Retinal pigment epithelial cell (primary cell): Measurements from ENCODE around the gene SLC44A5.

Source experiments
- DNase-seq: peaks from one replicate; pipeline ENCODE4 v3.0.0-alpha.2; 2010; ENCODE audit warnings: low read depth
- H3K4me3 ChIP-seq: 2 replicates; pipeline ENCODE4 v1.5.1; 2011; ENCODE audit warnings: mild to moderate bottlenecking, low read length, control low read depth, moderate library complexity
- TF ChIP-seq, protein P1 (sequence below): conservative IDR thresholded peaks from 2 replicates; pipeline ENCODE4 v1.5.1; 2011; ENCODE audit warnings: low read depth, low read length, control low read depth, inconsistent platforms

Gene SLC44A5

DNA sequence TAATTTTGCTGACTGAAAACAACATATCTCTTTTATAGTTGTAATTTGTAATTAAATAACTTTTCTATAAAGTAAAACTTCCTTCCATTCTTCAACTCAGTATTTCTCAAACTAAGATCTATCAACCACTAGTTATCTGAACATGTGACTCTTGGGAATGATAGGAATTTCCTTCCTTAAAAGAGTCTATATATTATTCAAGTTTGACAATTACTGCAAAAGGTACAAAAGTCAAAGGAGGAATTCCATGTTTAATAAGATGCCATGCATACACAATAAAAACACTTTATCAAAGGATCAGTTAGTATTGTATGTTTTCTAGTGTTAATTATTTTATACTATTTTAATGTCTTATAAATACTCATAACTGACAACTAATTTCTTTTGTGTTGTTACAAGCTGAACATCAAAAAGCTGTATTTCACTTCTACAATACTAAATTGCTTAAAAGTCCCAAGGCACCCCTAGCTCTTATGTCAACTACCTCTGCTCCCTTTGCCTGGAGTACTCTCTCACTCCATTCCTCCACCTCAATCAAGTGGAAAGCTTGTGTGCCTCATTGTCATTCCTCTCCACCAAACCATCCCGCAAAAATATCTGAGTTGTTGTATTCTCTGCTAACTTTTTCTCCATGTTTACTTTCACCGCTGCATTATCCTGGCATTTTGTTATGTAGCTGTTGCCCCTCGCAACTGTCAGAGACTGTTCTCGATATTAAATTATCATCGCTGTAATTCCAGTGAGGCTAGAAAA lies 67.9 kb downstream of the SLC44A5 start:
- no peak overlapping the region for H3K4me3 ChIP-seq
- DNase-seq: no peak
- TF ChIP-seq, protein P1, sequence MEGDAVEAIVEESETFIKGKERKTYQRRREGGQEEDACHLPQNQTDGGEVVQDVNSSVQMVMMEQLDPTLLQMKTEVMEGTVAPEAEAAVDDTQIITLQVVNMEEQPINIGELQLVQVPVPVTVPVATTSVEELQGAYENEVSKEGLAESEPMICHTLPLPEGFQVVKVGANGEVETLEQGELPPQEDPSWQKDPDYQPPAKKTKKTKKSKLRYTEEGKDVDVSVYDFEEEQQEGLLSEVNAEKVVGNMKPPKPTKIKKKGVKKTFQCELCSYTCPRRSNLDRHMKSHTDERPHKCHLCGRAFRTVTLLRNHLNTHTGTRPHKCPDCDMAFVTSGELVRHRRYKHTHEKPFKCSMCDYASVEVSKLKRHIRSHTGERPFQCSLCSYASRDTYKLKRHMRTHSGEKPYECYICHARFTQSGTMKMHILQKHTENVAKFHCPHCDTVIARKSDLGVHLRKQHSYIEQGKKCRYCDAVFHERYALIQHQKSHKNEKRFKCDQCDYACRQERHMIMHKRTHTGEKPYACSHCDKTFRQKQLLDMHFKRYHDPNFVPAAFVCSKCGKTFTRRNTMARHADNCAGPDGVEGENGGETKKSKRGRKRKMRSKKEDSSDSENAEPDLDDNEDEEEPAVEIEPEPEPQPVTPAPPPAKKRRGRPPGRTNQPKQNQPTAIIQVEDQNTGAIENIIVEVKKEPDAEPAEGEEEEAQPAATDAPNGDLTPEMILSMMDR: no peak

DNA sequence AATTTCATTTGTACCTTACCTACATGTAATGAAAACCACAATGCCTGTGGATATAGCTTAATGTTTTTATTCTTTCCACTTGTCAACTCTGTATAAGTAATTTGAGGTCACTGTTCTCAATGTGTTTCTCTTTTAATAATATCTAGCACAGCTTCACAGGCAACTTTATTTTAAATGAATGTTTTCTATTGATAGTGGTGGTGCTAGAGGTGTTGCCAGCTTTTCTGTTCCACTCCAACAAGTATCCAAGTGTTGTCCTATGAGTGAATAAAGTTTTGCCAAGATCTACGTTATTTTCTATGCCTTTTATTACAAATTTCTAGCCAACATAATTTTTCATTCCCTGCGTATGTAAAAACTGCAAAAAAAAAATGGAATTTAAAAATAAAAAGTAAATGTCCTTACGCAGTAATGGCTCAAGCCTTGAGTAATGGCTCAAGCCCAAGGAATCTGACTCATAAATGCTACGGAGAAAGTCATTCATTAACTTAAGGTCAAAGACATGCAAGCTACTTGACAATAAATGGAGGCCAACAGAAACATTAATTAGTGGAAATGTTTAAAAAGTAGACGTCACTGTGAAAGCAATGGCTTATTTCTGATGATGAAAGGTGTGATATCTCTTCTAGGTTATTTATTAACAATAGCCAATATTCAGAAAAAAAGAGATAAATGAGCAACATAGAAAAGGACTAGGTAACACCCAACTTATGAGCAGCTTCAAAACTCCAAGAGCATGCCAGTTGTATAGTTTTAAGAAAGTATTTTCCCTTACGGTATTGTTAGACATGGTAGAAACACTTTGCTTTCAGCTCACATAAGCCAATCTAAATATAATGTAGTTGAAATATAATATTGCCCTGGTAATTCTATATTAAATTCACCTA lies 71.4 kb downstream of the SLC44A5 start:
- TF ChIP-seq, protein P1: no peak
- peak; percentile 72 for DNase-seq
- no peak overlapping the region for H3K4me3 ChIP-seq

DNA sequence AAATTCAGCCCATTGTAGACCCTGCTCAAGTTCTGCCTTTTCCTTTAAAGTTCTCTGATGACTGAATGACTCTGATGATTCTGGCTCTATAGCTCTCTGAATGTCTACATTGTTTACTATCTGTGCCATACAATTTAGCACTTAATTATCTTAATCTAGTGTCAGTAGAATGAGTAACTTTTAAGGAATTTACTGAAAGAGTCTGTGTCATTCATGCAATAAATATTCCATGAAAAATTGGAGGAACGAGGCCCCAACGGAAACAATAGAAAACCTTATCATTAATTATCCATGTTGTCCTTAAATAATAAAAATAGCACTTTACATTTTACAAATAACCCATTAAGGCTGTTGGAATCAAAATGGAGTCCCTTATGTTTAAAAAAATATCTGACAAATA lies 77.8 kb downstream of the SLC44A5 start:
- DNase-seq: no peak
- TF ChIP-seq, protein P1: no peak
- no peak overlapping the region for H3K4me3 ChIP-seq

DNA sequence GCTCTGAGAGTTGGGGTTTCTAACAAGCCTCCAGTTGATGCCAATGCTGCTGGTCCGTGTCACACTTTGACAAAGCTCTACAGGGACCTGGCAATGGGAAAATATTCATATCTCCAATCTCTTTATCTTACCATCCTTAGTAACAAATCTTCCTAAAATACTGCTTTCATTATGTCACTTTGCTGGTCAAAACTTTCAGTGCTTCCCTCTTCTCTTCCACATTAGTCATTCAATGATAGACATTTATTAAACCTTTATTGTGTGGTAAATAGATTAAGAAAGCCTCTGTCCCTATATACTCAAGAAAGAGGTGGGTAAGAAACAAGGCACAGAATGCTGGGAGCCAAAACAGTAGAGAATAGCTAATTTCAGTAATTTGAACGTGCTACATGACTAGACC lies 79.3 kb downstream of the SLC44A5 start:
- DNase-seq: no peak
- TF ChIP-seq, protein P1: no peak
- H3K4me3 ChIP-seq: no peak overlapping the region

DNA sequence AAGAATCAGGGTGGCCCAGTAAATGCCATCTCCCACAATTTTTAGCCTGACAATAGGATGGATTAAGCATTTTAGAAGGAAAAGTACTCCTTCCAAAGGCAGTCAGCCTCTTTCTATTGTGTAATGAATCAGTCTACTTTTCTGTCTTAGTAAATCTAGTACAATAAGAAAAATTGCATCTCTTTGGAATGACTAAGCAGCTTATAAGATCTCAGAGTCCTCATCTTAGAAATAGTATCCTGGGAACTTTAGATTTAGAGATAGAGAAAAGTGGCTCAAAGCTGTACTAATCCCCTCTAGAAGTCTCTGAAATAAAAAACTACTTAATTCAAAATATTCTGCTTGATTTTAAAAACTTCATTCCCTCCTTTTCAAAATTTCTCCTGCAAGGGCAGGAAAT lies 81.4 kb downstream of the SLC44A5 start:
- peak; percentile 68 for DNase-seq
- no peak overlapping the region for H3K4me3 ChIP-seq
- TF ChIP-seq, protein P1: no peak

DNA sequence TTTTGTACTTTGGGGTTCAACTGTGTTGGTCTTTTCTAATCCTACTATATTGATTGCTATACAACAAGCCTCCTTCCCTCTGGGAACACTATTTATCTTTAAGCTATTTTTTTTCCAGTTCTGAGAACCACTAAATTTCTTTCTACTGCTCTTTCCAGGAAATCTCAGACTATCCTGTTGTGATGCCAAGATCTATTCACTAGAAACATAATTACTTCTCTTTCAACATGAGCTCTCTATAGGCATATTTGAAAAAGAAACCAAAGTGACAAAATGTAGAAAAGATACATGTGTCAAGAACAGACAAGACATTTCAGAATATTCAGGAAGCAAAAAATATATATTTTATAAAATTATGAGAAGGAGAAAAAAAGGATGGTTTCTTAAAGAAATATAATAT lies 82.9 kb downstream of the SLC44A5 start:
- H3K4me3 ChIP-seq: no peak overlapping the region
- TF ChIP-seq, protein P1: no peak
- DNase-seq: no peak
